ACC112 (cell line): ENCODE measurements around the gene PDE9A.

Source experiments
- H2AFZ ChIP-seq: fragments of 200-600 bp; sonication (generic); one replicate; pipeline ENCODE4 v1.6.0; 2017; ENCODE audit warnings: antibody characterized with exemption, low read length; ENCODE audit not compliant: unreplicated experiment
- H3K27ac ChIP-seq: fragments of 200-600 bp; sonication (generic); 2 replicates; pipeline ENCODE4 v1.5.1; 2014; ENCODE audit warnings: low read depth, mild to moderate bottlenecking, antibody characterized with exemption, low read length, moderate library complexity
- H3K27me3 ChIP-seq: fragments of 200-600 bp; sonication (generic); 2 replicates; pipeline ENCODE4 v1.6.1; 2014; ENCODE audit warnings: mild to moderate bottlenecking, antibody characterized with exemption, low read length, moderate library complexity, mixed read lengths; ENCODE audit not compliant: insufficient read depth
- H3K36me3 ChIP-seq: fragments of 200-600 bp; sonication (generic); 2 replicates; pipeline ENCODE4 v1.6.1; 2016; ENCODE audit warnings: mild to moderate bottlenecking, antibody characterized with exemption, low read length, moderate library complexity, mixed read lengths; ENCODE audit not compliant: insufficient read depth
- H3K4me1 ChIP-seq: fragments of 200-600 bp; sonication (generic); one replicate; pipeline ENCODE4 v1.6.1; 2016; ENCODE audit warnings: low read length, mixed read lengths; ENCODE audit not compliant: insufficient read depth, unreplicated experiment, control insufficient read depth
- H3K4me3 ChIP-seq: fragments of 200-600 bp; sonication (generic); 2 replicates; pipeline ENCODE4 v1.5.1; 2014; ENCODE audit warnings: mild to moderate bottlenecking, low read depth, low read length
- H3K79me2 ChIP-seq: fragments of 200-600 bp; sonication (generic); one replicate; pipeline ENCODE4 v1.6.0; 2016; ENCODE audit warnings: low read length; ENCODE audit not compliant: control insufficient read depth, unreplicated experiment, insufficient read depth

Gene PDE9A

GRCh38 chr21:42692688-42693087 is 39.3 kb downstream of the PDE9A start:
- H2AFZ ChIP-seq: no peak overlapping the region
- H3K79me2 ChIP-seq: no peaks in the 10 kb centered on the region
- no peaks in the 10 kb centered on the region for H3K36me3 ChIP-seq
- H3K27me3 ChIP-seq: no peaks in the 10 kb centered on the region
- no peak overlapping the region for H3K27ac ChIP-seq
- peaks cover 6% of the 10 kb centered on the region for H3K4me1 ChIP-seq
- no peak overlapping the region for H3K4me3 ChIP-seq

- H3K27me3 ChIP-seq: no peaks in the 10 kb centered on the region; the same call in 1 of the 2 replicates
- H3K4me3 ChIP-seq: no peak overlapping the region
- H3K4me1 ChIP-seq: peaks cover 6% of the 10 kb centered on the region
- no peak overlapping the region for H2AFZ ChIP-seq
- H3K79me2 ChIP-seq: no peaks in the 10 kb centered on the region
- H3K36me3 ChIP-seq: no peaks in the 10 kb centered on the region
- no peak overlapping the region for H3K27ac ChIP-seq
These were observed 41.6 kb downstream of the PDE9A start for GRCh38 chr21:42694751-42695696.

- no peaks in the 10 kb centered on the region for H3K79me2 ChIP-seq
- no peaks in the 10 kb centered on the region; the same call in 1 of the 2 replicates for H3K27me3 ChIP-seq
- H2AFZ ChIP-seq: no peak overlapping the region
- no peak overlapping the region for H3K4me3 ChIP-seq
- H3K27ac ChIP-seq: no peak overlapping the region
- peaks cover 6% of the 10 kb centered on the region for H3K4me1 ChIP-seq
- H3K36me3 ChIP-seq: no peaks in the 10 kb centered on the region
These were observed 42.4 kb downstream of the PDE9A start for GRCh38 chr21:42695697-42696380.

DNA sequence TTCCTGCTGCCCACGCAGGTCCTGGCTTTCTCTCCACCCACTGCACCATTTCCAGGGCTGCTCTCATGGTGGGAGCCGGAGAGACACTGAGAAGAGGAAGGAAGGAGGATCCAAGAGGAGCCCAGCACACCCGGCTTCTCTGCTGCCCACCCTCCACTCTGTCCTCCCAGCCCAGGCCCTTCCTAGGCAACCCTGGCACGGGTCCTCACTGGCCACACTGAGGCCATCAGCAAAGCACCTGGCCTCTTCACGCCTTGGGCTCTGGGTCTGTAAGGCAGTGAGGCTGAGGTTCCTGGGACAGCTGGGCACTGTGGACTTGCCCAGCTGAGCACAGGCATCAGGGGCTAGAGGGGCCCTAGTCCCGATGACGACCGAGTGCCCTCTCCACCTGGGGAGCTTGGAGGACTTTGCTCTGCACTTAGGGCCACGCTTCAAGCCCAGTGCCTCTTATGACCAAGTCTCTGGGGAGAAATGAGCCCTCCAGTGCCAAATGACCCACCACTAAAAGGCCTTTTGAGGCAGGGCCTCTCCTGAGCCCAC is 43.1 kb downstream of the PDE9A start:
- Histone ChIP-seq H3K36me3 (no peaks in the 10 kb centered on the region), H3K4me1 (peaks cover 6% of the 10 kb centered on the region), H3K4me3 (no peak overlapping the region), H2AFZ (no peak overlapping the region), H3K79me2 (no peaks in the 10 kb centered on the region), H3K27ac (no peak overlapping the region), H3K27me3 (no peaks in the 10 kb centered on the region; the same call in 1 of the 2 replicates)

- Histone ChIP-seq H3K4me1 (peaks cover 6% of the 10 kb centered on the region), H3K79me2 (no peaks in the 10 kb centered on the region), H3K27ac (no peak overlapping the region), H3K4me3 (no peak overlapping the region), H3K27me3 (peaks cover 8% of the 10 kb centered on the region), H2AFZ (no peak overlapping the region), H3K36me3 (no peaks in the 10 kb centered on the region)
These were observed 45.3 kb downstream of the PDE9A start for GRCh38 chr21:42698733-42699132.

DNA sequence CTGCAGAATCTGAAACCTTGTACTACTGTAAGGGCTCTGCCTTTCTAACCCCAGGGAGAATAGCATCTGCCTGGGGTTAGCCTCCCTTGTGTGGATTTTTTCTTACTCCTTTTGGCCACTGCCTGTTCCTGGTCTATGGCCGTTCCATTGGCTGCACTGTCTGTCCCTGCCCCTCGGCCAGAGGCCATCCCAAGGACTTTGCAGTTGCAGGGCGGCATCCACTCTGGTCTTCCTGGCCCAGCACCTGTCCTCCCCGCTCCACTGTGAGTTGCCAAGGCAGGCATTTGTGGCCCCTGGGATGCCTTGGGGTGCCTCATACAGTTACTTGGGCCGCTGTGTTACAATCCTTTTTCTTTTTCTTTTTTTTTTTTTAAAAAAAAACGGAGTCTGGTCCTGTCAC is 45.8 kb downstream of the PDE9A start:
- Histone ChIP-seq H3K36me3 (no peaks in the 10 kb centered on the region), H3K79me2 (no peaks in the 10 kb centered on the region), H3K27me3 (peaks cover 8% of the 10 kb centered on the region)

GRCh38 chr21:42701706-42702456 is 48.5 kb downstream of the PDE9A start:
- Histone ChIP-seq H3K4me3 (no peak overlapping the region), H3K79me2 (no peaks in the 10 kb centered on the region), H3K4me1 (no peaks in the 10 kb centered on the region), H3K36me3 (no peaks in the 10 kb centered on the region), H3K27ac (no peak overlapping the region), H3K27me3 (peaks cover 8% of the 10 kb centered on the region), H2AFZ (no peak overlapping the region)

More for the DNA sequence above, 45.8 kb downstream of the PDE9A start:
- Histone ChIP-seq H3K4me3 (no peak overlapping the region), H3K4me1 (peaks cover 6% of the 10 kb centered on the region), H3K27ac (no peak overlapping the region), H2AFZ (no peak overlapping the region)

GRCh38 chr21:42702720-42703119 is 49.3 kb downstream of the PDE9A start:
- Histone ChIP-seq H3K36me3 (no peaks in the 10 kb centered on the region), H3K27me3 (peaks cover 8% of the 10 kb centered on the region), H3K79me2 (no peaks in the 10 kb centered on the region), H3K4me3 (no peak overlapping the region), H3K4me1 (no peaks in the 10 kb centered on the region), H2AFZ (no peak overlapping the region), H3K27ac (no peak overlapping the region)

- H3K27me3 ChIP-seq: peaks cover 8% of the 10 kb centered on the region
- H3K4me3 ChIP-seq: no peak overlapping the region
- no peak overlapping the region for H3K27ac ChIP-seq
- H3K36me3 ChIP-seq: no peaks in the 10 kb centered on the region
- H3K4me1 ChIP-seq: no peaks in the 10 kb centered on the region
- H2AFZ ChIP-seq: no peak overlapping the region
- no peaks in the 10 kb centered on the region for H3K79me2 ChIP-seq
These were observed 49.9 kb downstream of the PDE9A start for GRCh38 chr21:42703136-42703908.

DNA sequence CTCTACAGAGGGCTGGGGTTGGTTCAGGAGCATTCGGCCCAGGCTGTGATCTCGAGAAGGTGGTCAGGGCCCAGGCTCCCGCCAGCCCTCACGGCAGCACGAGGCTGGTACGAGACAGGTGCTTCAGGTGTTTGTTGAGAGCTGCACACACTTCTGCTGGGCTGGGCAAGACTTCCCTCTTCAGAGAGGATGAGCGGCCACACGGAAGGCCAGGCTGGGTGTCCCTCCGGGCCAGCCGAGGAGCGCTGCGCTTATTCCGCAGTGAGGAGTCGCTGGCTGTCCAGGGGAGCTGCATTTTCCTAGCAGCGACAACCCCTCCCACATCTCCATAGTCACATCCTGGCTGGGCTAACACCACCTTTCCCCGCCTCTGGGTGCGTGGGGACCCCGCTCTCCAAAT is 50.5 kb downstream of the PDE9A start:
- Histone ChIP-seq H3K79me2 (no peaks in the 10 kb centered on the region), H3K4me3 (no peak overlapping the region), H2AFZ (no peak overlapping the region), H3K4me1 (no peaks in the 10 kb centered on the region), H3K36me3 (no peaks in the 10 kb centered on the region), H3K27ac (no peak overlapping the region), H3K27me3 (peaks cover 8% of the 10 kb centered on the region)
